Fibroblast of lung (primary cell): ENCODE data around the gene SETBP1. TPM values are rescaled to one million over a fixed set of nuclear protein-coding genes. Genes with fewer than 3 reads are reported as not detected.

Source experiments
- DNase-seq, 2 donors: peaks; one replicate each; pipeline versions ENCODE4 v3.0.0 to v3.0.0-alpha.2; 2010; ENCODE audit warnings: low read depth in 2 of 2
- H2AFZ ChIP-seq: 2 replicates; pipeline ENCODE4 v1.5.1; 2012; ENCODE audit warnings: low read length, control low read depth, inconsistent platforms
- H3K27ac ChIP-seq: 2 replicates; pipeline ENCODE4 v1.5.1; 2011; ENCODE audit warnings: low read length, control low read depth; ENCODE audit not compliant: insufficient read depth
- H3K27me3 ChIP-seq: 2 replicates; pipeline ENCODE4 v1.5.1; 2011; ENCODE audit warnings: mild to moderate bottlenecking, low read length; ENCODE audit not compliant: control insufficient read depth, insufficient read depth
- H3K36me3 ChIP-seq: 2 replicates; pipeline ENCODE4 v1.5.1; 2011; ENCODE audit warnings: low read length; ENCODE audit not compliant: control insufficient read depth, insufficient read depth
- H3K4me1 ChIP-seq: 2 replicates; pipeline ENCODE4 v1.5.1; 2011; ENCODE audit warnings: low read length; ENCODE audit not compliant: control insufficient read depth, insufficient read depth; ENCODE audit errors: extremely low read depth
- H3K4me2 ChIP-seq: 2 replicates; pipeline ENCODE4 v1.5.1; 2011; ENCODE audit warnings: low read length, control low read depth; ENCODE audit not compliant: insufficient read depth; ENCODE audit errors: extremely low read depth
- H3K4me3 ChIP-seq, 4 experiments: fragments of 200-600 bp in 1 of 4; sonication (generic) in 1 of 4; replicated peaks in 1 of 4; 2 replicates each; pipeline ENCODE4 v1.5.1; 2011 to 2016; ENCODE audit warnings: low read length in 4 of 4, low read depth in 3 of 4, mild to moderate bottlenecking in 3 of 4, control low read depth in 2 of 4, inconsistent platforms in 1 of 4, mixed read lengths in 1 of 4; ENCODE audit not compliant: insufficient read depth in 1 of 4; ENCODE audit errors: control extremely low read depth in 1 of 4
- H3K79me2 ChIP-seq: 2 replicates; pipeline ENCODE4 v1.5.1; 2012; ENCODE audit warnings: mild to moderate bottlenecking, low read length, inconsistent platforms; ENCODE audit not compliant: control insufficient read depth, insufficient read depth
- H3K9ac ChIP-seq: 2 replicates; pipeline ENCODE4 v1.5.1; 2011; ENCODE audit warnings: mild to moderate bottlenecking, low read length, control low read depth; ENCODE audit not compliant: insufficient read depth
- H3K9me3 ChIP-seq: 2 replicates; pipeline ENCODE4 v1.5.1; 2012; ENCODE audit warnings: low read depth, low read length; ENCODE audit not compliant: control insufficient read depth, insufficient read depth
- H4K20me1 ChIP-seq: 2 replicates; pipeline ENCODE4 v1.5.1; 2011; ENCODE audit warnings: low read length; ENCODE audit not compliant: control insufficient read depth, insufficient read depth; ENCODE audit errors: extremely low read depth
- CTCF ChIP-seq, 2 donors: IDR thresholded peaks in 1 of 2; conservative IDR thresholded peaks in 1 of 2; 1 replicate in 1 of 2; 2 replicates in 1 of 2; pipeline ENCODE4 v1.5.1; 2011 to 2012; ENCODE audit warnings: low read length in 2 of 2, control low read depth in 1 of 2, inconsistent platforms in 1 of 2, low read depth in 1 of 2, mild to moderate bottlenecking in 1 of 2
- EZH2 ChIP-seq: IDR thresholded peaks from 2 replicates; pipeline ENCODE4 v1.5.1; 2012; ENCODE audit warnings: low read length, control low read depth, mild to moderate bottlenecking; ENCODE audit errors: missing control alignments
- polyA plus RNA-seq, 2 donors: library from polyadenylated mRNA; depleted of rRNA in 1 of 2; stranded (reverse) in 1 of 2; unstranded in 1 of 2; fragments of >200 nt; gene quantifications; 2 replicates each; pipeline ENCODE4 v1.2.1, GENCODE V29; 2011 to 2012; ENCODE audit warnings: missing spikeins in 1 of 2
- total RNA-seq: library from RNA; depleted of rRNA; stranded (reverse); fragments of >200 nt; gene quantifications from 2 replicates; pipeline ENCODE4 v1.2.1, GENCODE V29; 2014

SETBP1 gene
- total and polyA plus RNA-seq, 2 donors (not counting 1 experiment from before 2014, with no cell fraction given): 4.5 to 5.4 TPM

- Histone ChIP-seq H4K20me1 (no peaks in the 10 kb centered on the region), H3K9me3 (no peaks in the 10 kb centered on the region), H3K36me3 (no peaks in the 10 kb centered on the region), H3K27me3 (no peaks in the 10 kb centered on the region), H3K4me2 (no peak overlapping the region), H3K4me3 (no peak overlapping the region), H3K79me2 (no peaks in the 10 kb centered on the region), H3K9ac (no peak overlapping the region), H3K27ac (no peak overlapping the region), H3K4me1 (peaks cover 2% of the 10 kb centered on the region), H2AFZ (no peak overlapping the region)
- no peak for DNase-seq
- TF ChIP-seq CTCF (conservative IDR thresholded peaks at IDR 0.05 in 1 of 2, IDR thresholded peaks at IDR 0.05 in 1 of 2; ENCODE audit: low read depth in 1 of 2, low read length in 2 of 2): no peak
- TF ChIP-seq EZH2: no peak
Observed at GRCh38 chr18:44938720-44939665, 258.3 kb downstream of the SETBP1 start.

- Histone ChIP-seq H3K4me1 (peaks cover 2% of the 10 kb centered on the region), H2AFZ (no peak overlapping the region), H3K9ac (no peak overlapping the region), H3K27ac (no peak overlapping the region), H3K4me3 (no peak overlapping the region), H3K36me3 (no peaks in the 10 kb centered on the region), H3K9me3 (no peaks in the 10 kb centered on the region), H3K27me3 (no peaks in the 10 kb centered on the region), H4K20me1 (no peaks in the 10 kb centered on the region), H3K4me2 (no peak overlapping the region), H3K79me2 (no peaks in the 10 kb centered on the region)
- TF ChIP-seq EZH2 (no peak), CTCF (conservative IDR thresholded peaks at IDR 0.05 in 1 of 2, IDR thresholded peaks at IDR 0.05 in 1 of 2; ENCODE audit: low read depth in 1 of 2, low read length in 2 of 2) (no peak)
- DNase-seq: no peak
Observed at GRCh38 chr18:44941516-44941915, 260.8 kb downstream of the SETBP1 start.

GRCh38 chr18:44942073-44942472 is 261.4 kb downstream of the SETBP1 start:
- Histone ChIP-seq H3K27me3 (no peaks in the 10 kb centered on the region), H3K4me2 (no peak overlapping the region), H3K79me2 (no peaks in the 10 kb centered on the region), H2AFZ (no peak overlapping the region), H3K36me3 (no peaks in the 10 kb centered on the region), H3K9ac (no peak overlapping the region), H4K20me1 (no peaks in the 10 kb centered on the region), H3K9me3 (no peaks in the 10 kb centered on the region), H3K27ac (no peak overlapping the region), H3K4me1 (peaks cover 2% of the 10 kb centered on the region), H3K4me3 (no peak overlapping the region)
- no peak for DNase-seq
- TF ChIP-seq CTCF (conservative IDR thresholded peaks at IDR 0.05 in 1 of 2, IDR thresholded peaks at IDR 0.05 in 1 of 2; ENCODE audit: low read depth in 1 of 2, low read length in 2 of 2) (no peak), EZH2 (no peak)
